ENCODE measurements around the gene RPS2.
"Not testable (repeated sequence)": the region's sequence is repeated elsewhere in the genome, so short reads cannot be mapped to it uniquely, and the experiment has no call there.

Gene RPS2

DNA sequence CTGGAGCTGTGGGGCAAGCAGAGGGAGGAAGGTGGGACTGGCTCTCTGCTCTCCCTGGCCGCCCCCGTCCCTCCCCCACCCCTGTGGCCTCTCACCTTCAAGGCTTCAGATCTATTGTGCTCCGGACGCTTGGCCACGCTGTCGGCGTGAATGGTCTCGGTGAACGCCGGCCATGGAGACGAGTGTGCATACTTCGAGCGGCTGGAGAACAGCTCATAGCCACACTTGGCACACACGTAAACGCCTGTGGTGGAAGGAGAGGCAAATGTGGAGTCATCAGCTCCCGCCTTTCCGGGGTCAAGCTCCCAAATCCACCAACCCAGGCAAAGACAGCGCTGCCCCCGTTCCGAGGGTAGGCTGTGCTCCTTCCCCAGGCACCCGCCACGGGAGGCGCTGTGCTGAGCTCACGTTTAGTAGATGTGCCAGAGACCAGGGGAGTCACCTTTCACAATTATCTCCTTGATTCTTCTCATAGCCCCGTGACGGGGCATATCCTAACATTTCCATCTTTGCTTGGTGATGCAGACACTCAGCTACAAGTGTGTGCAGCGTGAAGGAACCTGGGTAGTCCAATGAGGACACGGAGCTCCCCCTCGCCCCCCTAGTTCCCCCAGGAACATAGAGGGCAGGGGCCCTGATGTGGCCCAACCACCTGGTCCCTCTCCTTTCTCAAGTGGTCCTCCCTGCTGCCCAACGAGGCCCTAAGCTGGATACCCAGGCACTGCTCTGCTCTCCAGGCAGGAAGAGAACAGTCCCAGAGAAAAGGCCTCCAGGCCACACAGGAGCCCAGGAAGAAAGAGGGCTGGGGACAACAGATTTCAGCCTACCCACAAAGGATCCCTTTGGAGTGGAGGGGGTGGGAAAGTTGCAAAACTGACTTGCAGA lies 23.2 kb downstream of the RPS2 start:
- no peak for DNase-seq (ENCODE audit: low read depth)

DNA sequence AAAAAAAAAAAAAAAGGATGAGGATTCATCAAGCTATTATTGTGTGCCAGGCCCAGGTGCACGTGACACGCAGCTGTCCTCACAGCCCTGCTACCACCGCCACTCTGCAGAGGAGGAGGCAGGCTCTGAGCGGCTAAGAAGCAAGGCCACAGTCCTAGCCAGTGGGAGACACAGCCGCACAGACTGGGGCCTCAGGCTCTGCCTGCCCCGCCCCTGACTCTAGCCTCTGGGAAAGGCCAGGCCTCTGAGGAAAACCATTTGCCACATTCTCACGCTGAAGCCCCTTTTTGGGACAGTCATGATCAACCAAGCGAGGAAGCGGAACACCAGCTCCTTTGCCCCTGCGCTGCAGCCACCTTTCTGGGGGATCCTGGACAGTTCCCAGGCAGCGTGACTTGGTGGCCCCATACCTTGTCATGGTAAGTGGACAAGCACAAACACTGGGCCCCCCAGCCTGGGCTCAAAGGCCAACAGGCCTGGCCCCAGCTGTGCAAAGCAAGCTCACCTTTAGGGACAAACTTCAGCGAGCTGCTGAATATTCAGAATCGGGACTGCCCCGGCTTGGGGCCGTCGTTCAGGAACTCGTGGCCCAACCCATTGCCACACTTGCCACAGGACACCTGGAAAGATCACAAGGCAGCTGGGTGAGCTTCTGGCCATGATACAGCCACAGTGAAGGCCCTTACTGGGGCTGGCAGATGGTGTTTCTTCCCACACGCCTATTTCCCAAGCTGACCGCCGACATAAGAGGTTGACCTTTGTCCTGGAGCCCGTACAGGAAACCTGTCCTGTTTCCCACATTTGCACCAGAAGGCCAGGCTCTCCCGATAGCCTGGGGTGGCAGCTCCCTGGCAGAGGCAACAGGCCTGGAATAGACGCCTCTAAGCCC lies 24.1 kb downstream of the RPS2 start:
- no peak for DNase-seq (ENCODE audit: low read depth)

DNA sequence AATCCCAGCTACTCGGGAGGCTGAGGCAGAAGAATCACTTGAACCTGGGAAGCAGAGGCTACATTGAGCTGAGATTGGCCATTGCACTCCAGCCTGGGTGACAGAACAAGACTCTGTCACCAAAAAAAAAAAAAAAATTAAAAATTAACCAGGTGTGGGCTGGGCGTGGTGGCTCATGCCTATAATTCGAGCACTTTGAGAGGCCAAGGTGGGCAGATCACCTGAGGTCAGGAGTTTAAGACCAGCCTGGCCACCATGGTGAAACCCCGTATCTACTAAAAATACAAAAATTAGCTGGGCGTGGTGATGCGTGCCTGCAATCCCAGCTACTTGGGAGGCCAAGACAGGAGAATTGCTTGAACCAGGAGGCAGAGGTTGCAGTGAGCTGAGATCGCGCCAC lies 24.8 kb downstream of the RPS2 start:
- DNase-seq (ENCODE audit: low read depth) = not testable (repeated sequence)

DNA sequence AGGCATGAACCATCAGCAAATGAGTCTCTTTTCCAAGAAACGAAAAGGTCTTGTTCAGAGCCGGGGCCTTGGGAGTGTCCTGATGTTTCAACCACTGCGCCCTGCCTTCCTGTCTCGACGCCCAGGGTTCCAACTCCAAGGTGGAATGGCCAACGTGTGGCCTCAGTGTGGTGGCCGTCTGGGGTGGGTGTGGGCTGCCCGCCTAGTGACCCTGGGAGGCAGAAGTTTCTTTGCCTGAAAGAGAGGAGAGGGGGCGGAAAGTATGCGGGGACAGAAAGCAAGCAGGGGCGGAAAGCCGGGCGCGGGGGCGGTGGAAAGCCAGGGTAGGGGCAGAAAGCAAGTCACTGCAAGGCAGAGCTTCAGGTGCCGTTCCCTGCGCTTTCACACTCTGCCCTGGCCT lies 25.7 kb downstream of the RPS2 start:
- no peak for DNase-seq (ENCODE audit: low read depth)

DNA sequence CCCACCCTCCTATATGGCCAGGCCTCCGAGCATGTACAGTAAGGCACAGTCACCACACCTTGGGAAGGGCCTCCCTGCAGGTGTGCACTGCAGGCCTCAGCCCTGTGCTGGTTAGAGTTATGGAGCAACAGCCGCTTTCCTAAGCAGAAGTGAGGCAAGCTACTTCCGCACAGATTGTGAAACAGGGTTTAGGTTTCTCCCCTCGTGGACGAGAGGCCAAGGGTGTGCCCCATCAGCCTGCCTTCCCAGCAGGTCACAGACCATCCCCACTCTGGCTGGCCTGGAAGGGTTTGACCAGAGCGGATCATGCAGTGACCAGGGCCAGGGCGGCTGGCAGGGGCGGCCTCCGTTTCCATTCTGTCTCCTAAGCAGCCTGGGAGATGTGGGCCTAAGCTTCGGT lies 26.3 kb downstream of the RPS2 start:
- DNase-seq (ENCODE audit: low read depth) = no peak

DNA sequence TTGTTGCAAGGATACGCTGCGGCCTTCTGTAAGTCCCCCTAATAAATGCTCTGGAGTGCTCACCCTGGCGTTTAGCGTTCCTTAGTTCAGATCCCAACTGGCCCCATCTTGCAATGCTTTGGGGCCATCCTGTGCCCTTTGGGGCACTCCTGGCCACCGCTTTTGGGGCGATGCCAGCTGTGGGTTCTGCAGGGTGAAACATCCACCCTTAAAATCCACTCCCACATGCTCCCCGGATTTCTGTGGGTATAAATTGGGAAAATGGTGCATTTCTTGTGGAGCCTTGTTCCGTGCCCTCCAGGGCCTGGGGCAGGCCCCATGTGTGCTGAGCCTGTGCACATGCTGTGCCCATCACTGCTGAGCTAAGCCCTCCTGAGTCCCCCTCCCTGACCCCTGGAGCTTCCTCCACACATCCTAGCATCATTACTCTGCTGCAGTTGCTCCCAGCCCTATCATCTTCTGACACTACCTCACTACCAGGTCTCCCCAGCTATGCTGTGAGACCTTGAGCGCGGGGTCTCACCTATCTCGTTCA lies 27.6 kb downstream of the RPS2 start:
- DNase-seq (ENCODE audit: low read depth) = no peak

DNA sequence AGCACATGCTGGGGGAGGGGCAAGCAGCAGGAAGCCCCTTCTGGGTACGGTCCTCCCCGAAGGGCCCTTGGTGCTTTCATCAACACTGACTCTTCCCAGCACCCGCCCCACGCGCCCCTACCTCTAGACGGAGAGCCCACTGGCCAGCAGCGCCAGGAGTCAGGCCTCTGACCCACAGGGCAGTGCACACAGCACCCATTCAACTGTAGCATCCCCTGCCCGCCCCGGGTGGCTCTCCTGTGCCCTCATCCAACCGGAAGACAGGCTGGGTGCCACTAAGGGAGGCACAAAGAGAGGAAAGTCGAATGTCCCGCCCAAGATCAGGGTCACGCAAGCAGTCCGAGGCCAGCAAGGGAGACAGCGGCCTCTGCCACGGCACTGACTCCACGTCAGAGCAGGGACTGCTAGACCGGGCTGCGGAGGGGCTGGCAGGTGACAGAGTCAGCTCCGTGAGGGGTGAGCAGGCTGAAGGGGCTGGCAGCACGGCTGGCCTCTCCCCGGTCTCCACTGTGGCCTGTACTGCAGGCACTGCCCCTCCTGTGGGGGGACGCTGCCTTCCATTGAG lies 31.4 kb downstream of the RPS2 start:
- no peak for DNase-seq (ENCODE audit: low read depth)

DNA sequence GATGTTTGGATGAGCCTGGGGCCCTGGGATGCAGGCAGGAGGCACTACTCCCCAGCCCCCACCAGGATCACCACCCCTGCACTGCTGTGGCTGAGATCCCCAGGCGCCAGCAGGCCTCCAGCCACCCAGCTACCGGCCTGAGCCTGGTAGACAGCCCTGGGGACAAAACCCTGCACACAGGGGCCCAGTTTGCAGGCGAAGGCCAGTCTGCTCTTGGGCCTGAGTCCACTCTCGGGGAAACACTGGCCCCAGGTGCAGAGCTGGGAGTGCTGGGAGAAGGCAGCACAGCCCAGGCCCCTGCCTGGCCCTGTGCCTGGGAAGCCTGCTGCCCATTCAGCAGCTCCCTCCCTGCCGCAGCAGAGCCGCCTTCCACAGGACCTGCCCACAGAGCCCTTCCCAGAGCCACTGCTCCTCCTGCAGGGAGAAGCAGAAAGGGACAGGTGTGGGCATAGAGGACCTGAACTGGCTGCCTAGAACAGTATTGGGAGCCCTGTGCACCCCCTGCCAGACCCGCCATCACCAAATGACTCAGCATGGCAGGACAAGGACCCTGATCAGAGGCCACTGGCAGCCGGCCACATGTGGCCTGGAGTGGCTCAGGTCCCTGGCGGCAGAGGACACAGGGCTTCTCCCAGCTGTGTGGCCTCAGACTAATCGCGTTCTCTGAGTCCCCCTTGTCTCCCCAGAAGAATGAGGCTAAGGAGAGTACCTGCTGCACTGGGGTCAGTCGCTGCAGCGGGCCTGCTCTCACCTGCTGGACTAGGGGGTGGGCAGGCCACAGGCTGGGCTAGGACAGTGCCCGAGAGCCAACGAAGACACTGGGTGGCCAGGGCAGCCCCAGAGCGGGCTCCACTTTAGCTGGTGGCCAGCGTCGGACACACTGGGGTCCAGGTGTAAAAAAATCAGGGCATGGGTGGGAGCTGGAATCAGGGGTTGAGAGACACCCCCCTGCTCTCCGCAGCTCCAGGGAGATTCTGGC lies 32.3 kb downstream of the RPS2 start:
- no peak for DNase-seq (ENCODE audit: low read depth)

DNA sequence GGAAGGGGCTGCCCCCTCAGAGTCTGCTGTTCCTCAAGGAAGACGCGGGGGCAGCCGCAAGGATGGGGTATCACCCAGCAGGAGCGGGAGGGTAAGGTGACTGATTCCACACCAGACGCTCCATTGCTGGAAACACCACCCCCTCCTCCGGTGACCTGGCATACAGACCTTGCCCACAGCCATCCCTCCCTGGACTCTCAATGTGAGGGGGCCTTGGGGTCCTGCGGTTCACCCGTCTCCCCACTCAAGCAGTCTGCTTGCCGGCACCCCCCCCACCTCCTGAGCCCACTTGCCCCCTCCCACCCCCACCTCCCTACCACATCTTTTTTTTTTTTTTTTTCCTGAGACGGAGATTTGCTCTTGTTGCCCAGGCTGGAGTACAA lies 34.3 kb downstream of the RPS2 start:
- DNase-seq (ENCODE audit: low read depth) = no peak

DNA sequence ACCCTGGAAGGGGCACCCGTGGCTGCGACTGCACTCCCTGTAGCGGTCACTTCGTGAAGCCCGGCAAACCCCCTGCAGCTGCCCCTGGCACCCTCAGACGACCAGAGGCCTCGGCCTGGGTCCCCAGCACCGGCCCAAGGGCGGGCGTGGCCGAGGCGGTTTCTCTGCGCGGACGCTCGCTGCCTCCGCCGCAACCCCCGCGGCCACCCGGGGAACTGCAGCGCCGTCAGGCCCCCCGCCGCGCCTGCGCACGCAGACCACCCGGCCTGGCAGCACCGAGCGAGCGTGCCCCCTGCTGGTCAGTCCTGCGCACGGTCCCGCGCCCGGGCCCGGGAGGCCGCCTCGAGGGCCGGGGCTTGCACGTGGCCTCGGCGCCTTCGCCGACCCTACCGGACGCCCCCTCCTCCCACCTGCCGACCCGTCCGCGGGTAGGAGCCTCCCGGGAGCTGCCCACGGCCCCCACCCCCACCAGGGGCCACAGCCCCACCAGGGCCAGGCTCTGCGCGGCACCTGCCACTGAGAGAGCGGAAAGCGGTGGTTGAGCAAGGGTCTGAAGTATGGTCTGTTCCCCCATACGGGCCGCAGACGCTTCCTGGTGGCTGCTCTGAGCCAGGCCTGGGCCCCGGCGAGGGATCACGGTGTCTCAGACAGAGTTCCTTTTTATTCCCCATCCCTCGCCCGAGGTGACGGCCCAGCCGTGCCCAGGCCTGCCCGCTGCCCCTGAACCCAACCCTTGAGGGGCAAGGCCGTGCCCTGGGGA lies 34.9 kb downstream of the RPS2 start:
- peak; percentile 55 for DNase-seq (ENCODE audit: low read depth)

DNA sequence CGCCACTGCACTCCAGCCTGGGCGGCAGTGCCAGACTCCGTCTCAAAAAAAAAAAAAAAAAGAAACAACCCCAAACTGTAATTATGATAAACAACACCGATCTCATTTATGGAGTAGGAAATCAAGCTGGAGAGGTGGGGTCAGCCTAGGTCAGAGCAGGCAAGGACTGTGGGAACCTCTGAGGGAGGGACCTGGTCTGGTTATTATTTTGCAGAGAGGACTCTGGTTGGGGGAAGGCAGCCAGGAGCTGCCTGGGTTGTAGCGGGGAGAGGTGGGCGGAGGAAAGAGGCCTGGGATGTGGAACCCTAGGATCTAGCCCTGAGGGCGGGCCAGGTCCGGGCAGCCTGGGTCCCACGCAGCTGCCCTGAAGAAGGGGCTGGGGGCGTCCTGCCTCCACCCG lies 35.5 kb downstream of the RPS2 start:
- no peak for DNase-seq (ENCODE audit: low read depth)

DNA sequence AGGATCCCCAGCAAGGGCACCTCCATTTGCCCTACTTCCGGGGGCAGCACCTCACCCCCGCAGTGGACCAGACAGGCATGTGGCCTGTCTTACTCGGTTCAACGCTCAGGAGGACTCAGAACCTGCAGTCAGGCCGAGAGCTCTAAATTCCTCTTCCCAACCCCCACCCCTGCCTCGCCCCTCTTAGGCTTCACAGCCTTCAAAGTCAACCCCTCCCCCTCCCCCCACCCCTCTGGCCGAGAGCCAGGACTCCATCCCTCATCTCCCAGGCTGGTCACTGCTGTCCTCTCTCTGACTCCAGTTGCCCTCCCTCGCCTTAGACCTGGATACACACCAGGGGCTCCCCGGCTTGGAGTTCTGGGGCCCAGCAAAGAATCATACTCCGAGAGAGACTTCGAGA lies 38.4 kb downstream of the RPS2 start:
- DNase-seq (ENCODE audit: low read depth) = no peak

DNA sequence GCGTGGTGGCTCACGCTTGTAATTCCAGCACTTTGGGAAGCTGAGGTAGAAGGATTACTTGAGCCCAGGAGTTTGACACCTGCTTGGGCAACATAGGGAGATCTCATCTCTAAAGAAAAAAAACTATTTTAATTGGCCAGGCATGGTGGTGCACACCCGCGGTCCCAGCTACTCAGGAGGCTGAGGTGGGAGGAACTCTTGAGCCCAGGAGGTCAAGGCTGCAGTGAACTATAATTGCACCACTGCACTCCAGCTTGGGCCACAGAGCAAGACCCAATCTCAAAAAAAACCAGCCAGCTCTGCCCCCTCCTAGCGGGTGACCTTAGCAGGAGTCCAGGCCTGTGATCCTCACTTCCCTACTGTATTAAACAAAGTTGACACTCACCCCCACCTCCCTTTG lies 40.5 kb downstream of the RPS2 start:
- DNase-seq (ENCODE audit: low read depth) = no peak

DNA sequence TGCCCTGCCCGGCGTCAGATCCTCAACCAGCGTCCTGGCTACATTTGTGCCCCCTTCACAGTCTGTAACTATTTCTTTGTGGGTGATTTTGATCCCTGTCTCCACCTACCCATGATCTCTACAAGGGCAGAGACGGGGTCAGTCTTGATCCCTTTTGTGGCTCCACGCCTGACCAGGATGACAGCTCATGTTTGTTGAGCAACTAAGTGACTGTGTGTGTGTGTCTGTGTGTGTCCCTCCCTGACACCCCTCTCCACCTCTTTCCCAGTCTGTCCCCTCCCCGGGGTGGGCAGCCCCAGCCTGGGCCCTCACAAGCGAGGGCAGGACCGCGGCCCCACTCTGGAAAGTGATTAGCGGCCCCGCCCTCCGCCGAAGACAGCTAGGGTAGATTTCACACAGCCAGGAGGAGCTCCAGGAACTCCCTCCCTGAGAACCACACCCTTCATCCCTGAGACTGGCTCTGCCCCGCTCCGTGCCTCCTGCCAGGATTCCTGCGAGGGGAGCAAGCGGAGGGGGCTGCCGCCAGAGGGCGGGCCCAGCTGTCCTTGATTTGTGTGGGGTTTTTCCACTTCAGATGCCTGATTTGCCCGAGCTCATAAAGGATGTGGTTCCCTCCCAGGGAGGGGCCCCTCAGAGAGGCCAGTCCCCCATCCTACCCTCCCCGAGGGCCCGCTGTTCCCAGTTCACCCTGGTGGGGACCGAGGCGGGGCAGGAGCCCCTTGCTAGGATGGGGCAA lies 41.2 kb downstream of the RPS2 start:
- no peak for DNase-seq (ENCODE audit: low read depth)

DNA sequence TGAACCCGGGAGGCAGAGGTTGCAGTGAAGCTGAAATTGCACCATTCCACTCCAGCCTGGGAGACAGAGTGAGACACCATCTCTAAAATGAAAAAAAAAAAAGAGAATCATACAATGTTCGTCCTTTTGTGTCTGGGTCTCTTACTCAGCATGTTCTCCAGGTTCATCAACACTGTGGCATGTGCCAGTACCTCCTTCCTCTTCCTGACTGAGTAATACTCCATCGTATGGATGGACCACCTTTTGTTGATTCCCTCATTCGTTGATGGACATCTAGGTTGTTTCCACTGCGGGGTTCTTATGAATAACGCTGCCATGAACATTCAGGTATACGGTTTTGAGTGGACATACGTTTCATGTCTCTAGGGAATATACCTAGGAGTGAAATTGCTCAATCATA lies 42.3 kb downstream of the RPS2 start:
- DNase-seq (ENCODE audit: low read depth) = no peak

DNA sequence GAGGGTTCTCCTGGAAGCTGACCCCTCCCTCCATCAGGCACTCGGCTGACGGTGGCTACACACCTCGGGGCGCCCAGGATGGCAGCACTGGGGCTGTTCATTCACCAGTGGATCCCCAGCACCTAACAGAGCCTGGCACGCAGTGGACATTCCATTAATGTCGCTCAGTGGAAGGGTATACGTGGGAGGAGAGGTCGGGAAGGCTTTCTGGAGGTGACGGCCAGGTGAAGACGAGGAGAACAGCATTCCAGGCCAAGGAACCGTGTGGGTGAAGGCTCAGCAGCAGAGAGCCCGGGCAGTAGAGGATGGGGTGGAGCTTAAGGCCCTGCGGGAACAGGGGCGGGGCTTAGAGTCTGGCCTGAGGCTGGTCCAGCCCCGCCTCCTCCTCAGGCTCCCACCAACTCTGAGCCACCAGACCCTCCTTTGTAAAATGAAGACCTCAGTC lies 43.9 kb downstream of the RPS2 start:
- no peak for DNase-seq (ENCODE audit: low read depth)

DNA sequence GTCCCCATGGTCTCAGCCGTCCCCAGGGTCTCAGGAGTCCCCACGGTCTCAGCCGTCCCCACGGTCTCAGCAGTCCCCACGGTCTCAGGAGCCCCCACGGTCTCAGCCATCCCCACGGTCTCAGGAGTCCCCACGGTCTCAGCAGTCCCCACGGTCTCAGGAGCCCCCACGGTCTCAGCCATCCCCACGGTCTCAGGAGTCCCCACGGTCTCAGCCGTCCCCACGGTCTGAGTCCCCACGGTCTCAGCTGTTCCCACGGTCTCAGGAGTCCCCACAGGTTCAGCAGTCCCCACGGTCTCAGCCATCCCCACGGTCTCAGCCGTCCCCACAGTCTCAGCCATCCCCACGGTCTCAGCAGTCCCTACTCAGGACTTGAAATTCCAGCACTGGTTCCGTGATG lies 44.5 kb downstream of the RPS2 start:
- not testable (repeated sequence) for DNase-seq (ENCODE audit: low read depth)

DNA sequence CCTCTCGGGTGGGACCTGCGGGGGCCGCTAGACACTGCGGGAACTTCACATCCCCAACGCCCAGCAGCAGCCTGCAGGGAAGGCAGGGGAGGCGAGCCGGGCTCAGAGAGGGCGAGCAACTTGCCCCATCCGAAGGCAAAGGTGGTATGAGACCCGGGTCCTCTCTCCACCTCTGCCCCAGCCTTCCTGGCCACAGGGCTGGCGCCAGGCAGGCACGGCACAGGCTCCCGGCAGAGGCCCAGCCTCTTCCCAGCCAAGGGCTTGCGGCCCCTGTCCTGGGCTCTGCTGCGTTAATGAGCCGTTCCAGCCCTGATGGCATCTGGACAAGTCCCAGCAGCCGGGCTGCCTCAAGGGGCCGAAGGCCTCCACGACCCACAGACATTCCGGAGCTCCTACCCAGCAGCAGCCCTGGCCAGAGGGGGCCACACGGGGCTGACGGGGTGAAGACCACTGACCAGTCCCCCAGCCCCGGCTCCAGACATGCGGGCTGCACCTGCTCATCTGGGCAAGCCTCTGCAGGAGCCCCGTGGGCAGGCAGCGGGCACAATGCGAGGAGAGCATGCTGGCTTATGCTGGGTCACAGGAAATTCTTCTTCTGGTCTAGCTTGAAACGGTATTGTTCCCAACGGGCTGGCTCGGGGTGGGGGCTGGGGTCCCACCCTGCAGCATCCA lies 45.2 kb downstream of the RPS2 start:
- DNase-seq (ENCODE audit: low read depth) = no peak

All from stromal cell of bone marrow (primary cell).